Right lobe of liver (tissue), 4 donors: ENCODE measurements around the gene GPM6B.

Experiments
- CTCF ChIP-seq, 4 donors: fragments of 200-600 bp in 3 of 4; fragments of 450-650 bp in 1 of 4; IDR thresholded peaks; one replicate each; pipeline versions ENCODE4 v1.5.1 to v1.8.0; 2016 to 2022; ENCODE audit warnings: antibody characterized with exemption in 4 of 4, mild to moderate bottlenecking in 2 of 4
- POLR2A ChIP-seq: fragments of 450-650 bp; IDR thresholded peaks from one replicate; pipeline ENCODE4 v1.6.1; 2017; ENCODE audit warnings: antibody characterized with exemption, mild to moderate bottlenecking
- donor health status: DM: no; HTN: no; CAD: no.
- donor health status: DM: no; HTN: no; CAD: no.
- donor health status: DM: no; HTN: yes; CAD: no.

GRCh38 chrX:13803116-13803515 lies 13.8 kb downstream of the GPM6B start:
- TF ChIP-seq CTCF (IDR thresholded peaks at IDR 0.05) (no peak), POLR2A (no peak)
